HAP-1 (cell line): ENCODE data around the gene CARS1.

Source experiments
- DNase-seq, 2 experiments: peaks; one replicate each; pipeline ENCODE4 v3.0.0-alpha.2; 2016 to 2020; ENCODE audit warnings: low spot score in 2 of 2
- H3K27me3 ChIP-seq: fragments of 250-450 bp; sonication (Bioruptor Pico); 2 replicates; pipeline ENCODE4 v1.5.1; 2020; ENCODE audit warnings: low read depth, mild to moderate bottlenecking, moderate library complexity
- H3K36me3 ChIP-seq: fragments of 250-450 bp; sonication (Bioruptor Pico); replicated peaks from 2 replicates; pipeline ENCODE4 v1.5.1; 2020; ENCODE audit warnings: mild to moderate bottlenecking
- H3K4me1 ChIP-seq: fragments of 250-450 bp; sonication (Bioruptor Pico); 2 replicates; pipeline ENCODE4 v1.5.1; 2020; ENCODE audit warnings: mild to moderate bottlenecking
- H3K4me3 ChIP-seq: fragments of 250-450 bp; sonication (Bioruptor Pico); 2 replicates; pipeline ENCODE4 v1.5.1; 2020; ENCODE audit warnings: mild to moderate bottlenecking, moderate library complexity
- H3K9me3 ChIP-seq: fragments of 250-450 bp; sonication (Bioruptor Pico); 2 replicates; pipeline ENCODE4 v1.5.1; 2020; ENCODE audit warnings: mild to moderate bottlenecking, moderate library complexity
- in situ Hi-C: fragments of 300-500 bp; cut with MboI; formaldehyde crosslinking; loops from 3 replicates; pipeline ENCODE4 v1.14.3; 2020; ENCODE audit warnings: low sequenced_read_pairs, inconsistent platforms, mixed read lengths

CARS1 gene

GRCh38 chr11:3057069-3057963 lies at the start of gene CARS1:
CARS1 (minus strand) TSS chr11:3057423; CDS start chr11:3057367, 56 bp downstream.
- no peaks in the 10 kb centered on the region for H3K9me3 ChIP-seq
- in situ Hi-C loops: loop anchor here (25.0 kb wide), 1 partner anchor 355 kb away; no protein-coding TSS in a partner anchor

GRCh38 chr11:3105791-3106735 lies 48.8 kb upstream of the CARS1 start:
- H3K9me3 ChIP-seq: no peaks in the 10 kb centered on the region
- H3K36me3 ChIP-seq: no peaks in the 10 kb centered on the region
- no peaks in the 10 kb centered on the region for H3K27me3 ChIP-seq
- no peak overlapping the region for H3K4me3 ChIP-seq
- peak in 1 of 2 experiments; percentile 7 for DNase-seq
- no peaks in the 10 kb centered on the region for H3K4me1 ChIP-seq
- in situ Hi-C loops: no loop called here

More at GRCh38 chr11:3057069-3057963, at the start of gene CARS1:
- Histone ChIP-seq H3K27me3 (no peaks in the 10 kb centered on the region), H3K36me3 (peaks cover 24% of the 10 kb centered on the region), H3K4me1 (peaks cover 14% of the 10 kb centered on the region), H3K4me3 (peak within 1 kb of the TSS; percentile 100)
- peak; percentile 90 to 97 for DNase-seq

- Histone ChIP-seq H3K27me3 (no peaks in the 10 kb centered on the region), H3K4me3 (no peak overlapping the region), H3K4me1 (no peaks in the 10 kb centered on the region), H3K9me3 (no peaks in the 10 kb centered on the region), H3K36me3 (no peaks in the 10 kb centered on the region)
- in situ Hi-C loops: no loop called here
- peak in 1 of 2 experiments; percentile 5 for DNase-seq
Measured at GRCh38 chr11:3104961-3105790, 48.0 kb upstream of the CARS1 start.

- H3K9me3 ChIP-seq: no peaks in the 10 kb centered on the region
- H3K27me3 ChIP-seq: no peaks in the 10 kb centered on the region
- DNase-seq: no peak
- in situ Hi-C loops: no loop called here
- no peaks in the 10 kb centered on the region for H3K4me1 ChIP-seq
- H3K4me3 ChIP-seq: no peak overlapping the region
- H3K36me3 ChIP-seq: no peaks in the 10 kb centered on the region
Measured at GRCh38 chr11:3104051-3104714, 47.0 kb upstream of the CARS1 start.

GRCh38 chr11:3103076-3103475 lies 45.9 kb upstream of the CARS1 start:
- Histone ChIP-seq H3K27me3 (no peaks in the 10 kb centered on the region), H3K4me1 (no peaks in the 10 kb centered on the region), H3K4me3 (no peak overlapping the region), H3K36me3 (no peaks in the 10 kb centered on the region), H3K9me3 (no peaks in the 10 kb centered on the region)
- in situ Hi-C loops: no loop called here
- DNase-seq: no peak

GRCh38 chr11:3102641-3102921 lies 45.4 kb upstream of the CARS1 start:
- H3K36me3 ChIP-seq: no peaks in the 10 kb centered on the region
- H3K9me3 ChIP-seq: no peaks in the 10 kb centered on the region
- no peak overlapping the region for H3K4me3 ChIP-seq
- no peak for DNase-seq
- no peaks in the 10 kb centered on the region for H3K4me1 ChIP-seq
- H3K27me3 ChIP-seq: no peaks in the 10 kb centered on the region
- in situ Hi-C loops: no loop called here

- Histone ChIP-seq H3K27me3 (no peaks in the 10 kb centered on the region), H3K9me3 (no peaks in the 10 kb centered on the region), H3K4me1 (no peaks in the 10 kb centered on the region), H3K4me3 (no peak overlapping the region), H3K36me3 (no peaks in the 10 kb centered on the region)
- no peak for DNase-seq
- in situ Hi-C loops: no loop called here
Measured at GRCh38 chr11:3101921-3102640, 44.9 kb upstream of the CARS1 start.

GRCh38 chr11:3099178-3099577 lies 42.0 kb upstream of the CARS1 start:
- no peaks in the 10 kb centered on the region for H3K9me3 ChIP-seq
- H3K4me1 ChIP-seq: no peaks in the 10 kb centered on the region
- no peak for DNase-seq
- in situ Hi-C loops: no loop called here
- no peaks in the 10 kb centered on the region for H3K36me3 ChIP-seq
- H3K4me3 ChIP-seq: no peak overlapping the region
- no peaks in the 10 kb centered on the region for H3K27me3 ChIP-seq

- no peak for DNase-seq
- no peak overlapping the region for H3K4me3 ChIP-seq
- no peaks in the 10 kb centered on the region for H3K4me1 ChIP-seq
- H3K9me3 ChIP-seq: no peaks in the 10 kb centered on the region
- H3K36me3 ChIP-seq: no peaks in the 10 kb centered on the region
- H3K27me3 ChIP-seq: no peaks in the 10 kb centered on the region
- in situ Hi-C loops: no loop called here
Measured at GRCh38 chr11:3096909-3097530, 39.8 kb upstream of the CARS1 start.

GRCh38 chr11:3095712-3096361 lies 38.6 kb upstream of the CARS1 start:
- in situ Hi-C loops: no loop called here
- no peak overlapping the region for H3K4me3 ChIP-seq
- no peaks in the 10 kb centered on the region for H3K36me3 ChIP-seq
- DNase-seq: no peak
- no peaks in the 10 kb centered on the region for H3K9me3 ChIP-seq
- no peaks in the 10 kb centered on the region for H3K27me3 ChIP-seq
- no peaks in the 10 kb centered on the region; the same call in 1 of the 2 replicates for H3K4me1 ChIP-seq

- Histone ChIP-seq H3K4me3 (no peak overlapping the region), H3K4me1 (no peaks in the 10 kb centered on the region; the same call in 1 of the 2 replicates), H3K36me3 (no peaks in the 10 kb centered on the region), H3K27me3 (no peaks in the 10 kb centered on the region), H3K9me3 (no peaks in the 10 kb centered on the region)
- in situ Hi-C loops: loop anchor here (5.0 kb wide), 1 partner anchor 52 kb away; no protein-coding TSS in a partner anchor
- no peak for DNase-seq
Measured at GRCh38 chr11:3094223-3094824, 37.1 kb upstream of the CARS1 start.
